ENCODE results near the gene DNAH2. TPM values are rescaled to one million over a fixed set of nuclear protein-coding genes. Genes with fewer than 3 reads are reported as not detected.
A peak's percentile ranks its signal among the peaks of the same experiment; 100 is the strongest.
"Not testable (repeated sequence)": the region's sequence is repeated elsewhere in the genome, so short reads cannot be mapped to it uniquely, and the experiment has no call there.

The DNAH2 gene
- total and polyA plus RNA-seq, 2 donors: 0.07 to 0.14 TPM

GRCh38 chr17:7857713-7858521, 140.4 kb downstream of the DNAH2 start, which contains the start of gene CYB5D1:
TSS of gene CYB5D1 (plus strand) at chr17:7858003. CDS start at chr17:7858135, 132 bp downstream.
- Histone ChIP-seq H3K27me3 (ENCODE audit: control insufficient read depth in 2 of 2, insufficient read depth in 1 of 2, low read length in 1 of 2) (no peaks in the 10 kb centered on the region), H3K27ac (ENCODE audit: low read depth in 1 of 2, low read length in 1 of 2) (peak within 1 kb of the TSS; percentile 98), H3K4me3 (ENCODE audit: low read length in 2 of 2) (peak within 1 kb of the TSS; percentile 69 to 96), H3K4me1 (ENCODE audit: control insufficient read depth in 2 of 2, insufficient read depth in 2 of 2, low read length in 2 of 2) (peaks cover 16 to 29% of the 10 kb centered on the region in 2 donors), H3K9me3 (ENCODE audit: control insufficient read depth in 2 of 2, insufficient read depth in 1 of 2, low read length in 1 of 2) (peaks cover 0 to 8% of the 10 kb centered on the region in 2 donors), H3K36me3 (ENCODE audit: control insufficient read depth in 2 of 2, insufficient read depth in 2 of 2, low read length in 1 of 2) (peaks cover 27 to 40% of the 10 kb centered on the region in 2 donors)
- peak in 7 of 9 donors; percentile 89 to 98 (median 93) for DNase-seq (ENCODE audit: low read depth in 6 of 9, low spot score in 9 of 9)
- 5% methylated on average over 48 of the region's 48 CpGs for WGBS

- Histone ChIP-seq H3K36me3 (ENCODE audit: control insufficient read depth in 2 of 2, insufficient read depth in 2 of 2, low read length in 1 of 2) (peaks cover 22 to 41% of the 10 kb centered on the region in 2 donors), H3K27ac (ENCODE audit: low read depth in 1 of 2, low read length in 1 of 2) (peak overlapping the region; percentile 87 to 98), H3K9me3 (ENCODE audit: control insufficient read depth in 2 of 2, insufficient read depth in 1 of 2, low read length in 1 of 2) (peaks cover 0 to 8% of the 10 kb centered on the region in 2 donors), H3K27me3 (ENCODE audit: control insufficient read depth in 2 of 2, insufficient read depth in 1 of 2, low read length in 1 of 2) (no peaks in the 10 kb centered on the region), H3K4me3 (ENCODE audit: low read length in 2 of 2) (peak overlapping the region; percentile 69 to 96), H3K4me1 (ENCODE audit: control insufficient read depth in 2 of 2, insufficient read depth in 2 of 2, low read length in 2 of 2) (peaks cover 16 to 29% of the 10 kb centered on the region in 2 donors)
- WGBS: 67% methylated on average over 20 of the region's 20 CpGs
- no peak for DNase-seq (ENCODE audit: low read depth in 6 of 9, low spot score in 9 of 9)
Observed at GRCh38 chr17:7858522-7858810, 140.9 kb downstream of the DNAH2 start.

- peaks cover 16 to 29% of the 10 kb centered on the region in 2 donors for H3K4me1 ChIP-seq (ENCODE audit: control insufficient read depth in 2 of 2, insufficient read depth in 2 of 2, low read length in 2 of 2)
- no peaks in the 10 kb centered on the region for H3K27me3 ChIP-seq (ENCODE audit: control insufficient read depth in 2 of 2, insufficient read depth in 1 of 2, low read length in 1 of 2)
- WGBS: 96% methylated on average over 8 of the region's 8 CpGs
- H3K27ac ChIP-seq (ENCODE audit: low read depth in 1 of 2, low read length in 1 of 2): no peak overlapping the region
- no peak for DNase-seq (ENCODE audit: low read depth in 6 of 9, low spot score in 9 of 9)
- H3K9me3 ChIP-seq (ENCODE audit: control insufficient read depth in 2 of 2, insufficient read depth in 1 of 2, low read length in 1 of 2): peaks cover 0 to 8% of the 10 kb centered on the region in 2 donors
- no peak overlapping the region for H3K4me3 ChIP-seq (ENCODE audit: low read length in 2 of 2)
- H3K36me3 ChIP-seq (ENCODE audit: control insufficient read depth in 2 of 2, insufficient read depth in 2 of 2, low read length in 1 of 2): peaks cover 16 to 37% of the 10 kb centered on the region in 2 donors
Observed at GRCh38 chr17:7859028-7859427, 141.5 kb downstream of the DNAH2 start.

GRCh38 chr17:7862692-7863437, 145.3 kb downstream of the DNAH2 start:
- WGBS: 46% methylated on average over 3 of the region's 3 CpGs
- DNase-seq (ENCODE audit: low read depth in 6 of 9, low spot score in 9 of 9): peak in 1 of 9 donors; percentile 74
- H3K27me3 ChIP-seq (ENCODE audit: control insufficient read depth in 2 of 2, insufficient read depth in 1 of 2, low read length in 1 of 2): no peaks in the 10 kb centered on the region

GRCh38 chr17:7864384-7864783, 146.8 kb downstream of the DNAH2 start:
- DNase-seq (ENCODE audit: low read depth in 6 of 9, low spot score in 9 of 9); H3K27me3 ChIP-seq (ENCODE audit: control insufficient read depth in 2 of 2, insufficient read depth in 1 of 2, low read length in 1 of 2); H3K4me3 ChIP-seq (ENCODE audit: low read length in 2 of 2); H3K27ac ChIP-seq (ENCODE audit: low read depth in 1 of 2, low read length in 1 of 2); H3K9me3 ChIP-seq (ENCODE audit: control insufficient read depth in 2 of 2, insufficient read depth in 1 of 2, low read length in 1 of 2): not testable (repeated sequence)
- Histone ChIP-seq H3K36me3 (ENCODE audit: control insufficient read depth in 2 of 2, insufficient read depth in 2 of 2, low read length in 1 of 2) (peaks cover 0 to 20% of the 10 kb centered on the region in 2 donors), H3K4me1 (ENCODE audit: control insufficient read depth in 2 of 2, insufficient read depth in 2 of 2, low read length in 2 of 2) (peaks cover 4 to 14% of the 10 kb centered on the region in 2 donors)
- WGBS: 87% methylated on average over 5 of the region's 5 CpGs

More at GRCh38 chr17:7862692-7863437, 145.3 kb downstream of the DNAH2 start:
- no peak overlapping the region for H3K27ac ChIP-seq (ENCODE audit: low read depth in 1 of 2, low read length in 1 of 2)
- H3K36me3 ChIP-seq (ENCODE audit: control insufficient read depth in 2 of 2, insufficient read depth in 2 of 2, low read length in 1 of 2): peaks cover 0 to 21% of the 10 kb centered on the region in 2 donors
- no peaks in the 10 kb centered on the region for H3K9me3 ChIP-seq (ENCODE audit: control insufficient read depth in 2 of 2, insufficient read depth in 1 of 2, low read length in 1 of 2)
- no peak overlapping the region for H3K4me3 ChIP-seq (ENCODE audit: low read length in 2 of 2)
- H3K4me1 ChIP-seq (ENCODE audit: control insufficient read depth in 2 of 2, insufficient read depth in 2 of 2, low read length in 2 of 2): peaks cover 8 to 21% of the 10 kb centered on the region in 2 donors

- no peaks in the 10 kb centered on the region for H3K27me3 ChIP-seq (ENCODE audit: control insufficient read depth in 2 of 2, insufficient read depth in 1 of 2, low read length in 1 of 2)
- no peaks in the 10 kb centered on the region for H3K9me3 ChIP-seq (ENCODE audit: control insufficient read depth in 2 of 2, insufficient read depth in 1 of 2, low read length in 1 of 2)
- WGBS: 99% methylated on average over 5 of the region's 5 CpGs
- DNase-seq (ENCODE audit: low read depth in 6 of 9, low spot score in 9 of 9): no peak
- H3K4me1 ChIP-seq (ENCODE audit: control insufficient read depth in 2 of 2, insufficient read depth in 2 of 2, low read length in 2 of 2): peaks cover 4 to 14% of the 10 kb centered on the region in 2 donors
- peaks cover 0 to 17% of the 10 kb centered on the region in 2 donors for H3K36me3 ChIP-seq (ENCODE audit: control insufficient read depth in 2 of 2, insufficient read depth in 2 of 2, low read length in 1 of 2)
- no peak overlapping the region for H3K27ac ChIP-seq (ENCODE audit: low read depth in 1 of 2, low read length in 1 of 2)
- H3K4me3 ChIP-seq (ENCODE audit: low read length in 2 of 2): no peak overlapping the region
Observed at GRCh38 chr17:7864995-7865650, 147.6 kb downstream of the DNAH2 start.

GRCh38 chr17:7867881-7868329, 150.4 kb downstream of the DNAH2 start:
- H3K4me3 ChIP-seq (ENCODE audit: low read length in 2 of 2): no peak overlapping the region
- peak overlapping the region in 1 of 2 donors; percentile 53 for H3K27ac ChIP-seq (ENCODE audit: low read depth in 1 of 2, low read length in 1 of 2)
- peak in 1 of 9 donors; percentile 50 for DNase-seq (ENCODE audit: low read depth in 6 of 9, low spot score in 9 of 9)
- peaks cover 4 to 14% of the 10 kb centered on the region in 2 donors for H3K4me1 ChIP-seq (ENCODE audit: control insufficient read depth in 2 of 2, insufficient read depth in 2 of 2, low read length in 2 of 2)
- H3K36me3 ChIP-seq (ENCODE audit: control insufficient read depth in 2 of 2, insufficient read depth in 2 of 2, low read length in 1 of 2): peaks cover 0 to 7% of the 10 kb centered on the region in 2 donors
- no peaks in the 10 kb centered on the region for H3K27me3 ChIP-seq (ENCODE audit: control insufficient read depth in 2 of 2, insufficient read depth in 1 of 2, low read length in 1 of 2)
- 13% methylated on average over 5 of the region's 5 CpGs for whole genome bisulfite sequencing
- no peaks in the 10 kb centered on the region for H3K9me3 ChIP-seq (ENCODE audit: control insufficient read depth in 2 of 2, insufficient read depth in 1 of 2, low read length in 1 of 2)

- Histone ChIP-seq H3K4me3 (ENCODE audit: low read length in 2 of 2) (no peak overlapping the region), H3K4me1 (ENCODE audit: control insufficient read depth in 2 of 2, insufficient read depth in 2 of 2, low read length in 2 of 2) (peaks cover under 1 to 4% of the 10 kb centered on the region in 2 donors), H3K27ac (ENCODE audit: low read depth in 1 of 2, low read length in 1 of 2) (no peak overlapping the region), H3K9me3 (ENCODE audit: control insufficient read depth in 2 of 2, insufficient read depth in 1 of 2, low read length in 1 of 2) (no peaks in the 10 kb centered on the region), H3K27me3 (ENCODE audit: control insufficient read depth in 2 of 2, insufficient read depth in 1 of 2, low read length in 1 of 2) (no peaks in the 10 kb centered on the region), H3K36me3 (ENCODE audit: control insufficient read depth in 2 of 2, insufficient read depth in 2 of 2, low read length in 1 of 2) (no peaks in the 10 kb centered on the region)
- DNase-seq (ENCODE audit: low read depth in 6 of 9, low spot score in 9 of 9): no peak
- 96% methylated on average over 4 of the region's 4 CpGs for WGBS
Observed at GRCh38 chr17:7873051-7873450, 155.5 kb downstream of the DNAH2 start.
